Germinal center (tissue), 1 donor: ENCODE data around the gene MEIKIN.
A peak's percentile ranks its signal among the peaks of the same experiment; 100 is the strongest.
"Not testable (repeated sequence)": the region's sequence is repeated elsewhere in the genome, so short reads cannot be mapped to it uniquely, and the experiment has no call there.

ENCODE experiments used
- DNase-seq: peaks from one replicate; pipeline ENCODE4 v3.0.0; 2012; ENCODE audit warnings: mixed read lengths, low spot score

MEIKIN gene

DNA sequence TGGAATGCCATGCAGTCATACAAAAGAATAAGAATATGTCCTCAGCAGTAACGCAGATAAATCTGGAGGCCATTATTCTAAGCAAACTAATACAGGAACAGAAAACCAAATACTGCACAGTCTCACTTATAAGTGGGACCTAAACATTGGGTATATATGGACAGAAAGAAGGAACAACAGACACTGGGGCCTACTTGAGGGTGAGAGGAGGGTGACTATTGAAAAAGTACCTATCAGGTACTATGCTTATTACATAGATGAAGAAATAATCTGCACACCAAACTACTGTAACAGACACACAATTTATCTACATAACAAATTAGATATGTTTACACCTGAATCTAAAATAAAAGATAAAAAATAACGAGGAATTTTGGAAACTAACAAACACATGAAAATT lies 38.8 kb downstream of the MEIKIN start:
- no peak for DNase-seq

DNA sequence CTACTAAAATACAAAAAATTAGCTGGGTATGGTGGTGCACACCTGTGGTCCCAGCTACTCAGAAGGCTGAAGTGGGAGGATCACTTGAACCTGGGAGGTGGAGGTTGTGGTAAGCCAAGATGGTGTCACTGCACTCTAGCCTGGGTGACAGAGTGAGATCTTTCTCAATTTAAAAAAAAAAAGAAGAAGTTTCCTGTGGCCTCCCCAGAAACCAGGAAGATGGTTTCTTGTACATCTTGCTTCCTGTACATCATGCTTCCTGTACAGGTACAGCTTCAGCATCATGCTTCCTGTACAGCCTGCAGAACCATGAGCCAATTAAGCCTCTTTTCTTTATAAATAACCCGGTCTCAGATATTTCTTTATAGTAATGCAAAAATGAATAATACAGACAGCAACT lies 43.2 kb downstream of the MEIKIN start:
- not testable (repeated sequence) for DNase-seq

DNA sequence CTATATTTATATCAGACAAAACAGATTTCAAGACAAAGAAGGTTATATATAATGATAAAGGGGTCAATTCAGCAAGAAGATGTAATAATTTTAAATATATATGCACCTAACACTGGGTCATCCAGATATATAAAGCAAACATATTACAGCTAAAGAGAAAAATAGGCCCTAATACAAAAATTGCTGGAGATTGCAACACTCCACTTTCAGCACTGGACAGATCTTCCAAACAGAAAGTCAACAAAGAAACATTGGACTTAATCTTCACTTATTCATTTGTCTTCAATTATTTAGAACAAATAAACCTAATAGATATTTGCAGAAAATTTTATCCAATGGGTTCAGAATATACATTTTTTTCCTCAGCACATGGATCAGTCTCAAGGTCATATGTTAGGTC lies 45.8 kb downstream of the MEIKIN start:
- DNase-seq, result no peak

DNA sequence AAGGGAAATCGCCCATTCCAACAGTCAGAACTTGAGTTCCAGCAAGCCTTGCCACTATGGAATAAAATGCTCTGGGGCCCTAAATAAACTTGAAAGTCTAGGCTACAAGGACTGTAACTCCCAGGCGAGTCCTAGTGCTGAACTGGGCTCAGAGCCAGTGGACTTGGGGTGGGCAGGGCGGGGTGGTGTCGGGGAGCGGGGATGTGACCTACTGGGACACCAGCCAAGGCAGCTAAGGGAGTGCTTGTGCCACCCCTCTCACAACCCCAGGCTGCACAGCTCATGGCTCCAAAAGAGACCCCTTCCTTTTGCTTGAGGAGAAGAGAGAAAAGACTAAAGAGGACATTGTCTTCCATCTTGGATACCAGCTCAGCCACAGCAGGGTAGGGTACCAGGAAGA lies 61.5 kb downstream of the MEIKIN start:
- DNase-seq, result no peak

DNA sequence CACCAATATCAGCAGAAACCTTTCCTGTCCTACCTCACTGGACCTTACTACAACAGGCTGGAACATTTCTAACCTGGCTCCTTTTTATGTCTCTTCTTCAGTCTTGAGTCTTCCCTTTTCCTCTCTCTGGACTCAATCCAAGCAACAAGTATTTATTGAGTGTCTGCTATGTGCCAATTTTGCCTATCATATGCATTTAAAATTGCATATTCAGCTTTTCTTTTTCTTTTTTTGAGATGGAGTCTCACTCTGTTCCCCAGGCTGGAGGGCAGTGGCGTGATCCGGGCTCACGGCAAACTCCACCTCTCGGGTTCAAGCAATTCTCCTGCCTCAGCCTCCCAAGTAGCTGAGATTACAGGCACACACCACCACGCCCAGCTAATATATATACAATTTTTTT lies 65.8 kb downstream of the MEIKIN start:
- no peak for DNase-seq

DNA sequence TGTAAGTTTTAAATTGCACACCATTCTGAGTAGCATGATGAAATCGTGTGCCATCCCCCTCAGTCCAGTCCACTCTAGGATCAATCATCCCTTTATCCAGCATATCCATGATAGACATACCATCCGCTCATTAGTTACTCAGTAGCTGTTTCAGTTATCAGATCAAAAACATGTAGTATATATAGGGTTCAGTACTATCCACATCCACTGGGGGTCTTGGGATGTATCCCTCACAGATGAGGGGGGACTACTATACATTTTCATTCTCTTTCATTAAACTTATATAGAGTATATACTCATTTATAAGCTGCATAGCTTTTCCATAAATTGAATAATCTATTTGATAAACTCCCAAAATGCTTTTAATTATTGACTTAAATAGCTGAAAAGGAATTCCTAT lies 67.6 kb downstream of the MEIKIN start:
- DNase-seq, result no peak

DNA sequence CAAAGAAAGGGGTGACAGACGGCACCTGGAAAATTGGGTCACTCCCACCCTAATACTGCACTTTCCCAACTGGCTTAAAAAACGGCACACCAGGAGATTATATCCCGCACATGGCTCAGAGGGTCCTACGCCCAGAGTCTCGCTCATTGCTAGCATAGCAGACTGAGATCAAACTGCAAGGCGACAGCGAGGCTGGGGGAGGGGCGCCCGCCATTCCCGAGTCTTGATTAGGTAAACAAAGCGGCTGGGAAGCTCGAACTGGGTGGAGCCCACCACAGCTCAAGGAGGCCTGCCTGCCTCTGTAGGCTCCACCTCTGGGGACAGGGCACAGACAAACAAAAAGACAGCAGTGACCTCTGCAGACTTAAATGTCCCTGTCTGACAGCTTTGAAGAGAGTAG lies 74.2 kb downstream of the MEIKIN start:
- not testable (repeated sequence) for DNase-seq

DNA sequence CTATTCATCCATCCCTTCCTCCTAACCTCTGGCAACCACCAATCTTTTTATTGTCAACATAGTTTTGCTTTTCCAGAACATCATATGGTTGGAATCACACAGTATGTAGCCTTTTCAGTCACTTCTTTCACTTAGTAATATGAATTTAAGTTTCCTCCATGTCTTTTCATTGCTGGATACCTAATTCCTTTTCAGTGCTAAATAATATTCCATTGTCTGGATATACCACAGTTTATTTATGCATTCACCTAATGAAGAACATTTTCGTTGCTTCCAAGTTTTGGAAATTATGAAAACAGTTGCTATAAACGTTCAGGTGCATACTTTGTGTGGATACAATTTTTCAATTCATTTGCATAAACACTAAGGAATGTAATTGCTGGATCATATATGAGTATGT lies 77.9 kb downstream of the MEIKIN start:
- DNase-seq, result no peak

DNA sequence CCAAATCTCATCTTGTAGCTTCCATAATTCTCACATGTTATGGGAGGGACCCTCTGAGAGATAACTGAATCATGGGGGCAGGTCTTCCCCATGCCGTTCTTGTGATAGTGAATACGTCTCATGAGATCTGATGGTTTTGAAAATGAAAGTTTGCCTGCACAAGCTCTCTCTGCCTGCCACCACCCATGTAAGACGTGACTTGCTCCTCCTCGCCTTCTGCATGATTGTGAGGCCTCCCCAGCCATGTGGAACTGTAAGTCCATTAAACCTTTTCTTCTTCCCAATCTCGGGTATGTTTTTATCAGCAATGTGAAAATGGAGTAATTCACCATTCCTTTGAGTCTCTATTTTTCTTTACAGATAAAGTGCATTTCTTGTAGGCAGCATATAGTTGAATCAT lies 81.8 kb downstream of the MEIKIN start:
- no peak for DNase-seq

DNA sequence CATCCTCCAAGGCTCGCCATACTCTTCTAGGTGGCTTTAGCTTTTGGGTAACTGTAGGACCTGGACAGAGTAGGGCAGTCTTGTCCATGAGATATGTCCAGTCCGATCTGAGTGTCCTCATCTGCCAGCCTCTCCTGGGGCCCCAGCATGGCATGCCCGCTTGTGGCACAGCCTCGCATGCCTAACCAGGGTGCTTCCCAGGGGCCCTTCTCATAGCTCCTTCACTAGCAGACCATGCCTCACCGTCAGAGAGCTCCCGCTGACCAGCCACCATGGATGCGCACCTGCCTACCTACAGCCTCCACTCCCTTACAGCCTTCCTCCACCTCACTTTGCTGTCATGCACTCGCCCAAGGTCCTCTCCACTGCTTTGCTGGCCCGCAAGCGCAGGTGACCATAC lies 88.1 kb downstream of the MEIKIN start:
- no peak for DNase-seq

DNA sequence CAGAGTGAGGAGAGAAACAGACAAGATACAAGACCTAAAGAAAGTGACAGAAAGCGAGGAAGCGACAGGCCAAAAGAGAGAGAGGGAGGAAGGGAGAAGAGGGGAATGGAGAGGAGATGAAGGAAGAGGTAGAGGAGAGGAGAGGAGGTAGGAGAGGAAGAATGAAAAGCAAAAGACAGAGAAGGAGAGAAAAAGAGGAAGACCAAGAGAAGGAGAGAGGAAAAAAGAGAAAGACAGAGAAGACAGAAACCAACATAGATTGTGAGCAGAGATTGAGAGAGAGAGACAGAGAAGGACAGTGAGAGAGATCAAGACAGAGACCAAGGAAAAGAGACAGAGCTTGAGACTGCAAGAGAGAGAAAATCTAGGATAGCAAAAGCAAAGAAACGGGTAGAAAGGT lies 90.0 kb downstream of the MEIKIN start:
- no peak for DNase-seq

DNA sequence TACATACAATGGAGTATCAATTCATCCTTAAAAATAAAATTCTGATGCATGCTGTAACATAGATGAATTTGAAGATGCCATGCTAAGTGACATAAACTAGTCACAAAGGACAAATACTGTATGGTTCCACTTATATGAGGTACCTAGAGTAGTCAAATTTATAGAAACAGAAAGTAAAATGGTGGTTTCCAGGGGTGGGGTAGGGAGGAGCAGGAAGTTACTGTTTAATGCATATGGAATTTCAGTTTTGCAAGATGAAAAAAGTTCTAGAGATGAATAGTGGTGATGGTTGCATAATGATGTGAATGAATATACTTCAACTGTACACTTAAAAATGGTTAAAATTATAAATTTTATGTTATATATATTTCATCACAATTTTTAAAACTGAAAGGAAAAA lies 91.3 kb downstream of the MEIKIN start:
- no peak for DNase-seq

DNA sequence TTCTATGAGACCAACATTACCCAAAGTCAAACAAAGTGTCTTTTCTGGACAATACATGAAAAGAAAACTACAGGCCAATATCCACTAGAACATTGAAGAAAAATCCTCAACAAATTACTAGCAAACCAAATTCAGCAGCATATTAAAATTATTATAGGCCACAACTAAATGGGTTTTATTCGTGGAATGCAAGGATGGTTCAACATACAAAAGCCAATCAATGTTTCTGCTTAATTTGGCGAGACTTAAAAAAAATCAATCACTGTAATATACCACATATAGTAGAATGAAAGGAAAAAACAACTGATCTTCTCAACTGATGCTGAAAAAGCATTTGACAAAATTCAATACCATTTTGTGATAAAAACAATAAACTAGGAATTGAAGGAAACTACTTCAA lies 96.8 kb downstream of the MEIKIN start:
- DNase-seq, result no peak

DNA sequence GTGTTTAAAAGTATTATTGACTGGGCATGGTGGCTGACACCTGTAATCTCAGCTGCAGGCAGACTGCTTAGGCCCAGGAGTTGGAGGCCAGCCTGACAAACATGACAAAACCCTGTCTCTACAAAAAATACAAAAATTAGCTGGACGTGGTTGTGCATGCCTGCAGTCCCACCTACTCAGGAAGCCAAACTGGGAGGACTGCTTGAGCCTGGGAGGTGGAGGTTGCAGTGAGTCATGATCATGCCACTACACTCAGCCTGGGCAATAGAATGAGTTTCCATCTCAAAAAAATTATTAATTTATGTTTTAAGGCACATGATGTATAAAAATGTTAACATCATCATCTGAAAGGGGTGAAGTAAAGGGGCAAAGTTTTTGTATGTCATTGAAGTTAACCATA lies 98.9 kb downstream of the MEIKIN start:
- no peak for DNase-seq

DNA sequence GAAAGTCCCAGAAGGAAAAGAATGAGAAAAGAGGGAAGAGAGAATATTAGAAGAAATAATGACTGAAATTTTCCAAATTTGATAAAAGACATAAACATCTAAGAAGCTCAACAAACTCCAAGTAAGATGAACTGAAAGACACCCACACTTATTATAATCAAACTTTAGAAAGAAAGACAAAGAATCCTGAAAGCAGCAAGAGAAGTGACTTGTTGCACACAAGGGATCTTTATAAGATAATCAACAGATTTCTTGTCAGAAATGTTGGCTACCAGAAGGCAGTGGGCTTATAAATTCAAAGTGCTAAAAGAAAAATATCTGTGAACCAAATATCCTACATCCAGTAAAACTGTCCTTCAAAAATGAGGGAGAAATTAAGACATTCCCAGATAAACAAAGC lies 99.6 kb downstream of the MEIKIN start:
- DNase-seq, result no peak

DNA sequence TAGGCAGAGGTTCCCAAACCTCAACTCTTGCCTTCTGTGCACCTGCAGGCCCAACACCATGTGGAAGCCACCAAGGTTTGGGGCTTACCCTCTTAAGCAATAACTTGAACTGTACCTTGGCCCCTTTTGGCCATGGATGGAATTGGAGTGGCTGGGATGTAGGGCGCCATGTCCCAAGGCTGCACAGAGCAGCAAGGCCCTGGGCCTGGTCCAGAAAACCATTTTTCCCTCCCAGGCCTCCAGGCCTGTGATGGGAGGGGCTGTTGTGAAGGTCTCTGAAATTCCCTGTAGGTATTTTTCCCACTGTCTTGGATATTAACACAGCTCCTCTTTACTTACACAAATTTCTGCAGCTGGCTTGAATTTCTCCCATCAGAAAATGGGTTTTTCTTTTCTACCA lies 102.5 kb downstream of the MEIKIN start:
- DNase-seq, result not testable (repeated sequence)

DNA sequence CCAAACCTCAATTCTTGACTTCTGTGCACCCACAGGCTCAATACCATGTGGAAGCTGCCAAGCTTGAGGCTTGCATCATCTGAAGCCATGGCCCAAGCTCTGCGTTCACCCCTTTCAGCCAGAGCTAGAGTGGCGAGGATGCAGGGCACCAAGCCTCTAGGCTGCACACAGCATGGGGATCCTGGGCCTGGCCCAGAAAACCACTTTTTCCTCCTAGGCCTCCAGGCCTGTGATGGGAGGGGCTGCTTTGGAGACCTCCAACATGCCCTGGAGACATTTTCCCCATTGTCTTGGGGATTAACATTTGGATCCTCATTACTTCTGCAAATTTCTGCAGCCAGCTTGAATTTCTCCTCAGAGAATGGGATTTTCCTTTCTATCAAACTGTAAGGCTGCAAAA lies 112.8 kb downstream of the MEIKIN start:
- DNase-seq, result not testable (repeated sequence)

DNA sequence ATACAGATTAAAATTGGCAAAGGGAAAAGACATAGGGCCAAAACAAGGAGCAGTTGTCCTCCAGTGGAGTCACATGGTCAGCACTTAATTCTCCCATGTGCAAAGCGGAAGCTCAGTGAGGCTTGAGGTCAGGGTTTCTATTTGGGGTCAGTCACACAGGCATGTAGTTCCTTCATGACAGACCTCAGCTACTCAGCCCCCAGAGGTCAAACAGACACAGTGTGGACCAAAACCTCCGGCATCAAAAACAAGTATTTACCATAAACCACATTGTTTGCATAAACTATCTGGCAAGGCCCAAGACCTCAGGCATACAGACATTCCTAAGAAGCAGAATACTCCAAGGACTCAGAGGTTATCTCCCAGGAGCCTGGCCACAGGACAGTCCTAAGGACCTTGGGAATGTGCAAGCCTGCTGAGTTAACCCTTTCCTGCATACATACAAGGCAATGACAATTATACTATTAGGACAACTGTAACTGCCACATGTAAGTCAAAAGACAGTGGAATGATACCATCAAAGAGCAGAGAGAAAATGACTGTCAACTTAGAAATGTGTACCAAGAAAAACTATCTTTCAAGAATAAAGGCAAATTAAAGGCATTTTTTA lies 120.0 kb downstream of the MEIKIN start:
- peak; percentile 5 for DNase-seq

DNA sequence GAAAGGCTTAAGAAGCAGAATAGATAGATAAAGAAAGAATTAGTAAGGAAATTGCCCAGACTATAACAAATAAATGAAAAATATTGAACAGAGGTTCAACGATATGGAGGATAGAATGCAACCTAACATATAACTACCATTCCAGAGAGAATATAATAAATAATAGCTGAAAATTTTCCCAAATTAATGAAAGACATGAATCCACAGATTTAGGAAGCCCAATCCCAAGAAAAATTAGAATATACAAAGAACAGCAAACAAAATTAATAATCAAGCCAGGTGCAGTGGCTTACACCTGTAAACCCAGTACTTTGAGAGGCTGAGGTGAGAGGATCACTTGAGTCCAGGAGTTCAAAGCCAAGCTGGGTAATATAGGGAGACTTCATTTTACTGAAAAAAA lies 120.8 kb downstream of the MEIKIN start:
- no peak for DNase-seq

DNA sequence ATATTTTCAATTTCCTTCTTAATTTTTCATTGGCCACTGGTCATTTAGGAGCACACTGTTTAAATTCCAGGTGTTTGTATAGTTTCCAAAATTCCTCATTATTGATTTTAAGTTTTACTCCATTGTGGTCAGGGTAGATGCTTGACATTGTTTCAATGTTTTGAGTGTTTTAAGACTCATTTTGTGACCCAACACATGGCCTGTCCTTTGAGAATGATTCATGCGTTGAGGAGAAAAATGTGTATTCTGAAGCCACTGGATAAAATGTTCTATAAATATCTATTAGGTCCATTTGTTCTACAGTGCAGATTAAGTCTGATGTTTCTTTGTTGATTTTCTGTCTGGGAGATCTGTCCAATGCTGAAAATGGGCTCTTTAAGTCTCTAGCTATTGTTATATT lies 124.2 kb downstream of the MEIKIN start:
- no peak for DNase-seq

DNA sequence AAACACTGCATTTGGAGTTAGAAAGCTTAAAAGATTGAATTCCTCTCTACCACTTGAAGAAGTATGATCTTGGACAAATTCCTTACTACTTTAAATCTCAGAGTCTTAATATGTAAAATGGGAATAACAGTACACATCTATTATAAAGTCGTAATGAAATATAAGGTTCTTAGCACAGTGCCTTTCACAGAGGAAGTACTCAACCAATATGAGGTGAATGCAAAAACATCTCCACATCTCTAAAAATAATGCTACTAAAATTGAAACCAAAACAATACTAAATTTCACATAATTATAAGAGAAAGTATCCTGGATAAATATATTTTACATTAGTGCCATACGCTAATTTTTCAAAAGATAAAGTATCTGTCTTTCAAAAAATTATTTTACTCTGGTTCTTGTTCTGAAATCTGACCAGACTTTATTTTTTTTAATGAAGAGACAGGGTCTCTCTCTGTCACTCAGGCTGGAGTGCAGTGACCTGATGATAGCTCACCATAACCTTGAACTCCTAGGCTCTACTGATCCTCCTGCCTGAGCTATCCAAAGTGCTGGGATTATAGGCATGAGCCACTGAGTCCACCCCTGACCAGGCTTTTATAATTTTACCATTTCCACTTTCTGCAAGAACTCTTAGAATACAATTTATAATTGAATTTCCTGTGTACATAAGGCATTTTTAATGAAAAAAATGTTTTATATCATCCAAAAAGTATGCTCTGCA lies 127.3 kb downstream of the MEIKIN start:
- DNase-seq, result no peak

DNA sequence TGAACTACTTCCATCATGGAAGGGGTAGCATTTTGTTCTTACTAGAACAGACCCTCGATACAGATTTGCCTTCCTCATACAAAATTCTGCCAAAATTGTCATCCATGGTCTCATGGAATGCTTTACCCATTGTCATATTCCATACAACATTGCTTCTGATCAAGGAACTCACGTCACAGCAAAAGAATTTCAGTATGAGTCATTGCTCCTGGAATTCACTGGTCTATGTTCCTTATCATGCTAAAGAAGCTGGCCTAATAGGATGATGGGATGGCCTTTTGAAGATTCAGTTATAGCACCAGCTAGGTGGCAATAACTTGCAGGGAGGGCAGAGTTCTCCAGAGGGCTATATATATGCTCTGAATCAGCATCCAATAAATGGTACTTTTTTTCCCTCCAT lies 130.5 kb downstream of the MEIKIN start:
- DNase-seq, result no peak

DNA sequence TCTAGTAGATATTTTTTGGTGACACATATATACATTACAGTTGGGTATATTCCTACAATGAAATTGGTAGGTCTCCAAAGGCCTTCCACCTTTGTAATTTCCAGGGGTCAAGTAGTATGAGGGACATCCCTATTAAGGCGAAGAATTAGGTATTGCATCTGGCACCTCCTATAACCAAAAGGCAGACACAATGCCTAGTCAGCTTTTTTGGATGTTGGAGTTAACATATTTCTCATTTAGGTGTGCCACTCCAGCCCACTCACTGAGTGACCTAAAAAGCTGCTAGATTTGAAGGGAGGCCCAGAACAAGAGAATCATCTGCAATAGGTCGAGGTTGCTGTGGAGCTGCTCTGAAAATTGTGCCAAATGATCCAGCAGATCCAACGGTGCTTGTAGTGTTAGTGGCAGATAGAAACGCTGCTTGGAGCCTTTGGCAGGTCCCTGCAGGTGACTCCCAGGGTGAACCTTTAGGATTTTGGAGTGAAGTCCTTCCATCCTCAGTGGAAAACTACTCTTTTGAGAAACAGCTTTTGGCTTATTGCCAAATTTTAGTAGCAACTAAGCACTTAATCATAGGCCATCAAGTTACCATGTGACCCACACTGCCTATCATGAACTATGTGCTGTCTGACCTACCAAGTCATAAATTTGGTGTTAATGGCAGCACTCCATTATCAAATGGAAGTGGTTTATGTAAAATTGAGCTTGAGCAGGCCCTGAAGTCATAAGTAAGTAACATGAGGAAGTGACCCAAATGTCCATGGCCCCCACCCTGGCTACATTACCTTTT lies 132.9 kb downstream of the MEIKIN start:
- DNase-seq, result no peak
